Measurements from ENCODE around the gene CCDC188.

Gene CCDC188

DNA sequence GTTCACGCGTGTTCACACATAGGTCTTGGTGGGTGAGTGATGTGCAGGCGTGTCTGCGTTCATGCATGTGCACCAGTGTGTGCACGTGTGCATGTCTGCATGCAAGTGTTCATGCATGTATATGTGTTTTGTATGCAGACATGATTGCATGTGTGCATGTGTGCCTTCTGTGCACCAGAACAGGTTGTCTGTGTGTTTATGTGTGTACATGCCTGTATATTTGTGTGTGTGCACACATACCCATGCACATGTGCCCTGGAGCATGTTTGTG is 14.3 kb downstream of the CCDC188 start:
- TF ChIP-seq, protein P1, sequence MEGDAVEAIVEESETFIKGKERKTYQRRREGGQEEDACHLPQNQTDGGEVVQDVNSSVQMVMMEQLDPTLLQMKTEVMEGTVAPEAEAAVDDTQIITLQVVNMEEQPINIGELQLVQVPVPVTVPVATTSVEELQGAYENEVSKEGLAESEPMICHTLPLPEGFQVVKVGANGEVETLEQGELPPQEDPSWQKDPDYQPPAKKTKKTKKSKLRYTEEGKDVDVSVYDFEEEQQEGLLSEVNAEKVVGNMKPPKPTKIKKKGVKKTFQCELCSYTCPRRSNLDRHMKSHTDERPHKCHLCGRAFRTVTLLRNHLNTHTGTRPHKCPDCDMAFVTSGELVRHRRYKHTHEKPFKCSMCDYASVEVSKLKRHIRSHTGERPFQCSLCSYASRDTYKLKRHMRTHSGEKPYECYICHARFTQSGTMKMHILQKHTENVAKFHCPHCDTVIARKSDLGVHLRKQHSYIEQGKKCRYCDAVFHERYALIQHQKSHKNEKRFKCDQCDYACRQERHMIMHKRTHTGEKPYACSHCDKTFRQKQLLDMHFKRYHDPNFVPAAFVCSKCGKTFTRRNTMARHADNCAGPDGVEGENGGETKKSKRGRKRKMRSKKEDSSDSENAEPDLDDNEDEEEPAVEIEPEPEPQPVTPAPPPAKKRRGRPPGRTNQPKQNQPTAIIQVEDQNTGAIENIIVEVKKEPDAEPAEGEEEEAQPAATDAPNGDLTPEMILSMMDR (IDR thresholded peaks at IDR 0.05; ENCODE audit: low read length) = no peak
- no peak for TF ChIP-seq EZH2 (IDR thresholded peaks at IDR 0.05; ENCODE audit: borderline replicate concordance, low read length)
- Histone ChIP-seq H3K36me3 (ENCODE audit: insufficient read depth, low read length) (no peaks in the 10 kb centered on the region), H3K27me3 (ENCODE audit: insufficient read depth, low read length) (no peaks in the 10 kb centered on the region), H3K9me2 (ENCODE audit: low read depth, low read length) (no peaks in the 10 kb centered on the region), H2AFZ (ENCODE audit: low read length) (no peak overlapping the region), H3F3A (ENCODE audit: insufficient read depth, low read length) (no peaks in the 10 kb centered on the region), H4K20me1 (ENCODE audit: insufficient read depth, low read length) (no peaks in the 10 kb centered on the region), H3K79me2 (ENCODE audit: insufficient read depth, low read length) (no peaks in the 10 kb centered on the region), H3K4me2 (ENCODE audit: low read length) (no peak overlapping the region), H3K4me1 (ENCODE audit: insufficient read depth, low read length, severe bottlenecking) (peaks cover 18% of the 10 kb centered on the region), H3K9ac (ENCODE audit: low read length) (no peak overlapping the region; the same call in 1 of the 2 replicates), H3K4me3 (ENCODE audit: low read depth, low read length, poor library complexity, severe bottlenecking) (no peak overlapping the region), H3K27ac (ENCODE audit: low read depth, low read length, poor library complexity, severe bottlenecking) (no peak overlapping the region), H3K9me3 (ENCODE audit: low read length) (no peaks in the 10 kb centered on the region)

DNA sequence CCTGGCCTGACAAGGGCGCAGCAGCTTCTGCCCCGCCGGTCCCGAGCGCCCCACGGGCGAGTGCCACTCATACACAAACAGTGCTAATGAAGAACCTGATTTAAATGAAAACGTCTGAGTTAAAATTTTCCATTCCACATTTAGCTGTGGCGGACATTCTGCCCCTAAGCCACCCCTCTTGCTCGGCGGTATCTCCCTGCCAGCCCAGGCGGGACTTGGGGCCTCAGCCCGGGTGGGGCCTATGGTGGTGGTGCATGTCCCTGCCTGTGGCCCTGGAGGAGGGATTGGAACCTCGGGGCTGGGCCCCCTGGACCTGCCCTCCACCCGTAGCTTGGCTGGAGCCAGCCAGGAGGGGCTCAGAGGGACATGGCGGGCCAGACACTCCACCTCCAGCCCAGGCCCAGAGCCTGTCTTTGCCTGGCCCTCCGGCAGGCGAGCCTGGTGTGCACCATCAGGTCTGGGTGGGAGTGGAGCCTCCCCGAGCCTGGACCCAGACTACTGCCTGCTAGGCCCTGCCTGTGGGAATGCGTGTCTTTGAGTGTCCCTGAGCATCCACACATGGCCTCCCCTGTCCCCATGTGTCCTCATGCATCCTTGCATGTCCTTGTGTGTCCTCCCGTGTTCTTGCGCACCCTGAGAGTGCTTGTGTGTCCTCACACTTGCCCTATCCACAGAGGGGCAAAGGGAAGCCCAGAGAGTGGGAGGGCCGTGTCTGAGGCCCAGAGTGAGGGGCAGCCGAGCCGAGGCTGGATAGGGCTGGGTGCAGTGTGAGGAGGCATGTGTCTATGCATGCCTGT is 14.9 kb downstream of the CCDC188 start:
- H3K4me2 ChIP-seq (ENCODE audit: low read length) = peak overlapping the region; percentile 43
- H2AFZ ChIP-seq (ENCODE audit: low read length) = no peak overlapping the region
- H3F3A ChIP-seq (ENCODE audit: insufficient read depth, low read length) = no peaks in the 10 kb centered on the region
- H3K9ac ChIP-seq (ENCODE audit: low read length) = peak overlapping the region; percentile 42; the same call in 1 of the 2 replicates
- H3K9me3 ChIP-seq (ENCODE audit: low read length) = no peaks in the 10 kb centered on the region
- H3K4me3 ChIP-seq (ENCODE audit: low read depth, low read length, poor library complexity, severe bottlenecking) = no peak overlapping the region
- peaks cover 21% of the 10 kb centered on the region for H3K4me1 ChIP-seq (ENCODE audit: insufficient read depth, low read length, severe bottlenecking)
- H3K27ac ChIP-seq (ENCODE audit: low read depth, low read length, poor library complexity, severe bottlenecking) = peak overlapping the region; percentile 82
- no peak for TF ChIP-seq EZH2 (IDR thresholded peaks at IDR 0.05; ENCODE audit: borderline replicate concordance, low read length)
- TF ChIP-seq, protein P1 (IDR thresholded peaks at IDR 0.05; ENCODE audit: low read length) = no peak
- no peaks in the 10 kb centered on the region for H3K79me2 ChIP-seq (ENCODE audit: insufficient read depth, low read length)
- no peaks in the 10 kb centered on the region for H3K9me2 ChIP-seq (ENCODE audit: low read depth, low read length)
- H4K20me1 ChIP-seq (ENCODE audit: insufficient read depth, low read length) = no peaks in the 10 kb centered on the region
- no peaks in the 10 kb centered on the region for H3K36me3 ChIP-seq (ENCODE audit: insufficient read depth, low read length)
- H3K27me3 ChIP-seq (ENCODE audit: insufficient read depth, low read length) = no peaks in the 10 kb centered on the region

DNA sequence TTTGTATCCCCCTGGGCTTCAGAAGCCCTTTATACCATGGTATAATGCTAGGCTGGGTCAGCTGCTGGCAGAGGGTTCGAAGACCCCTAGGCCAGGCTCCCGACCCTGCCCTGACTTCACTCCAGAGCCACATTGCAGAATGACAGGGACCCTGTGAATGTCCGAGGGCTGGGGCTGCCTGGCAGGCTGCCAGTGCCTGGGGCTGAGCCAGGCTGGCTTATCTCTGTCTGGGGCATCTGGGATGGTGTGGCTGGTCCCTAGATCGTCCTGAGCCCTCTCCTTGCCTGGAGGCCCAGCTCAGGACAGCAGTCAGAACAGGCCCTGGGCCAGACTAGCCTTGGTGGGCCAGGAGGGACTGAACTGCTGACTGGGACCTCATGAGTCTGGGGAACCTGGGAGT is 15.6 kb downstream of the CCDC188 start:
- Histone ChIP-seq H3K9me2 (ENCODE audit: low read depth, low read length) (no peaks in the 10 kb centered on the region), H2AFZ (ENCODE audit: low read length) (no peak overlapping the region), H3K9me3 (ENCODE audit: low read length) (no peaks in the 10 kb centered on the region), H3K79me2 (ENCODE audit: insufficient read depth, low read length) (no peaks in the 10 kb centered on the region), H3K27ac (ENCODE audit: low read depth, low read length, poor library complexity, severe bottlenecking) (peak overlapping the region; percentile 82), H3K27me3 (ENCODE audit: insufficient read depth, low read length) (no peaks in the 10 kb centered on the region), H3K4me3 (ENCODE audit: low read depth, low read length, poor library complexity, severe bottlenecking) (no peak overlapping the region), H3K4me2 (ENCODE audit: low read length) (peak overlapping the region; percentile 43), H3K4me1 (ENCODE audit: insufficient read depth, low read length, severe bottlenecking) (peaks cover 25% of the 10 kb centered on the region), H3K36me3 (ENCODE audit: insufficient read depth, low read length) (no peaks in the 10 kb centered on the region), H3F3A (ENCODE audit: insufficient read depth, low read length) (no peaks in the 10 kb centered on the region), H4K20me1 (ENCODE audit: insufficient read depth, low read length) (no peaks in the 10 kb centered on the region), H3K9ac (ENCODE audit: low read length) (peak overlapping the region; percentile 42; the same call in 1 of the 2 replicates)
- TF ChIP-seq, protein P1 (IDR thresholded peaks at IDR 0.05; ENCODE audit: low read length) = no peak
- TF ChIP-seq EZH2 (IDR thresholded peaks at IDR 0.05; ENCODE audit: borderline replicate concordance, low read length) = no peak

All from OCI-LY1 (cell line).